ENCODE measurements around the gene ZNF554. TPM values are rescaled to one million over a fixed set of nuclear protein-coding genes. Genes with fewer than 3 reads are reported as not detected.
"Not testable (repeated sequence)": the region's sequence is repeated elsewhere in the genome, so short reads cannot be mapped to it uniquely, and the experiment has no call there.

Gene ZNF554
- total RNA-seq, 1 donor from 2014 or later, result 12.6 TPM

GRCh38 chr19:2790194-2790556 lies 29.5 kb upstream of the ZNF554 start:
- no peak for DNase-seq (ENCODE audit: low spot score in 2 of 2, unreplicated experiment in 2 of 2)
- Mint-ChIP-seq H3K9me3 (no peaks in the 10 kb centered on the region), H3K4me1 (peaks cover 10% of the 10 kb centered on the region), H3K27ac (no peak overlapping the region), H3K4me3 (no peak overlapping the region), H3K27me3 (ENCODE audit: low read depth) (no peaks in the 10 kb centered on the region), H3K36me3 (peaks cover 8% of the 10 kb centered on the region)
- no peak for TF ChIP-seq CTCF (IDR thresholded peaks at IDR 0.05; ENCODE audit: unreplicated experiment)

- Mint-ChIP-seq H3K4me1 (peaks cover 10% of the 10 kb centered on the region), H3K9me3 (no peaks in the 10 kb centered on the region), H3K27ac (no peak overlapping the region), H3K36me3 (peaks cover 13% of the 10 kb centered on the region), H3K27me3 (ENCODE audit: low read depth) (no peaks in the 10 kb centered on the region), H3K4me3 (no peak overlapping the region)
- DNase-seq (ENCODE audit: low spot score in 2 of 2, unreplicated experiment in 2 of 2), result no peak
- TF ChIP-seq CTCF (IDR thresholded peaks at IDR 0.05; ENCODE audit: unreplicated experiment), result no peak
Measured at GRCh38 chr19:2790557-2791271, 29.0 kb upstream of the ZNF554 start.

GRCh38 chr19:2791440-2791839 lies 28.2 kb upstream of the ZNF554 start:
- Mint-ChIP-seq H3K27ac (no peak overlapping the region), H3K27me3 (ENCODE audit: low read depth) (no peaks in the 10 kb centered on the region), H3K4me3 (no peak overlapping the region), H3K4me1 (peaks cover 5% of the 10 kb centered on the region), H3K36me3 (peaks cover 20% of the 10 kb centered on the region), H3K9me3 (no peaks in the 10 kb centered on the region)
- DNase-seq (ENCODE audit: low spot score in 2 of 2, unreplicated experiment in 2 of 2), result no peak
- TF ChIP-seq CTCF (IDR thresholded peaks at IDR 0.05; ENCODE audit: unreplicated experiment), result no peak

GRCh38 chr19:2791876-2792275 lies 27.8 kb upstream of the ZNF554 start:
- no peak overlapping the region for H3K27ac Mint-ChIP-seq
- no peak for TF ChIP-seq CTCF (IDR thresholded peaks at IDR 0.05; ENCODE audit: unreplicated experiment)
- DNase-seq (ENCODE audit: low spot score in 2 of 2, unreplicated experiment in 2 of 2), result no peak
- H3K36me3 Mint-ChIP-seq, result peaks cover 20% of the 10 kb centered on the region
- H3K4me1 Mint-ChIP-seq, result peaks cover 5% of the 10 kb centered on the region
- no peaks in the 10 kb centered on the region for H3K27me3 Mint-ChIP-seq (ENCODE audit: low read depth)
- no peaks in the 10 kb centered on the region for H3K9me3 Mint-ChIP-seq
- no peak overlapping the region for H3K4me3 Mint-ChIP-seq

GRCh38 chr19:2792666-2793065 lies 27.0 kb upstream of the ZNF554 start:
- DNase-seq (ENCODE audit: low spot score in 2 of 2, unreplicated experiment in 2 of 2); H3K4me3 Mint-ChIP-seq; H3K4me1 Mint-ChIP-seq; H3K27ac Mint-ChIP-seq; H3K27me3 Mint-ChIP-seq (ENCODE audit: low read depth); H3K9me3 Mint-ChIP-seq: not testable (repeated sequence)
- H3K36me3 Mint-ChIP-seq, result peaks cover 24% of the 10 kb centered on the region

- H3K9me3 Mint-ChIP-seq, result no peaks in the 10 kb centered on the region
Measured at GRCh38 chr19:2793126-2793525, 26.5 kb upstream of the ZNF554 start.

More at GRCh38 chr19:2793126-2793525, 26.5 kb upstream of the ZNF554 start:
- no peak overlapping the region for H3K4me3 Mint-ChIP-seq
- no peak overlapping the region for H3K27ac Mint-ChIP-seq
- H3K27me3 Mint-ChIP-seq (ENCODE audit: low read depth), result no peaks in the 10 kb centered on the region
- H3K4me1 Mint-ChIP-seq, result no peaks in the 10 kb centered on the region
- TF ChIP-seq CTCF (IDR thresholded peaks at IDR 0.05; ENCODE audit: unreplicated experiment), result no peak
- no peak for DNase-seq (ENCODE audit: low spot score in 2 of 2, unreplicated experiment in 2 of 2)
- peaks cover 25% of the 10 kb centered on the region for H3K36me3 Mint-ChIP-seq
